H9 (cell line): ENCODE measurements around the gene GCC2. TPM values are rescaled to one million over a fixed set of nuclear protein-coding genes. Genes with fewer than 3 reads are reported as not detected.

ENCODE experiments used
- DNase-seq: peaks from one replicate; pipeline ENCODE4 v3.0.0-alpha.2; 2017
- H2AFZ ChIP-seq: one replicate; pipeline ENCODE4 v1.6.1; 2013; ENCODE audit warnings: mild to moderate bottlenecking, low read length, control low read depth, moderate library complexity
- H2AK5ac ChIP-seq: 2 replicates; pipeline ENCODE4 v1.6.1; 2013; ENCODE audit warnings: low read length, control low read depth, mixed read lengths; ENCODE audit not compliant: insufficient read length
- H2BK120ac ChIP-seq: one replicate; pipeline ENCODE4 v1.6.1; 2013; ENCODE audit warnings: low read depth, mild to moderate bottlenecking, low read length, control low read depth, inconsistent platforms; ENCODE audit not compliant: poor library complexity, severe bottlenecking
- H2BK12ac ChIP-seq: 2 replicates; pipeline ENCODE4 v1.6.1; 2013; ENCODE audit warnings: low read length, control low read depth, mixed read lengths, low read depth; ENCODE audit not compliant: insufficient read length
- H2BK15ac ChIP-seq: 2 replicates; pipeline ENCODE4 v1.6.1; 2013; ENCODE audit warnings: low read depth, low read length, control low read depth
- H2BK20ac ChIP-seq: one replicate; pipeline ENCODE4 v1.6.1; 2013; ENCODE audit warnings: low read depth, mild to moderate bottlenecking, low read length, control low read depth, inconsistent platforms; ENCODE audit not compliant: poor library complexity, severe bottlenecking
- H2BK5ac ChIP-seq: 2 replicates; pipeline ENCODE4 v1.6.1; 2013; ENCODE audit warnings: low read length, control low read depth, mixed read lengths; ENCODE audit not compliant: insufficient read length
- H3K14ac ChIP-seq: 2 replicates; pipeline ENCODE4 v1.6.1; 2013; ENCODE audit warnings: low read length, control low read depth; ENCODE audit not compliant: insufficient read depth
- H3K18ac ChIP-seq: 2 replicates; pipeline ENCODE4 v1.6.1; 2013; ENCODE audit warnings: low read depth, mild to moderate bottlenecking, mixed read lengths, low read length, control low read depth; ENCODE audit not compliant: insufficient read length
- H3K23ac ChIP-seq: 2 replicates; pipeline ENCODE4 v1.6.1; 2013; ENCODE audit warnings: low read length, control low read depth, mixed read lengths, low read depth; ENCODE audit not compliant: insufficient read length
- H3K23me2 ChIP-seq: 2 replicates; pipeline ENCODE4 v1.6.1; 2013; ENCODE audit warnings: low read depth, mild to moderate bottlenecking, mixed read lengths, low read length, control low read depth; ENCODE audit not compliant: insufficient read length, poor library complexity, severe bottlenecking
- H3K27ac ChIP-seq: 2 replicates; pipeline ENCODE4 v1.5.1; 2013; ENCODE audit warnings: low read length, control low read depth, mixed read lengths, low read depth; ENCODE audit not compliant: insufficient read length
- H3K27me3 ChIP-seq: 2 replicates; pipeline ENCODE4 v1.6.1; 2013; ENCODE audit warnings: low read length, control low read depth, inconsistent platforms; ENCODE audit not compliant: insufficient read depth
- H3K4ac ChIP-seq: 2 replicates; pipeline ENCODE4 v1.6.1; 2013; ENCODE audit warnings: low read depth, mild to moderate bottlenecking, control low read depth, inconsistent platforms, low read length, moderate library complexity
- H3K4me1 ChIP-seq: 2 replicates; pipeline ENCODE4 v1.6.1; 2013; ENCODE audit warnings: low read length, control low read depth, inconsistent platforms; ENCODE audit not compliant: insufficient read depth
- H3K4me2 ChIP-seq: 2 replicates; pipeline ENCODE4 v1.6.1; 2013; ENCODE audit warnings: low read length, control low read depth, mixed read lengths; ENCODE audit not compliant: insufficient read length, insufficient read depth
- H3K56ac ChIP-seq: 2 replicates; pipeline ENCODE4 v1.6.1; 2013; ENCODE audit warnings: low read depth, mild to moderate bottlenecking, mixed read lengths, low read length, control low read depth; ENCODE audit not compliant: insufficient read length
- H3K79me1 ChIP-seq: 2 replicates; pipeline ENCODE4 v1.6.1; 2013; ENCODE audit warnings: low read depth, mild to moderate bottlenecking, moderate library complexity, low read length, control low read depth, inconsistent platforms; ENCODE audit not compliant: insufficient read depth, poor library complexity, severe bottlenecking
- H3K79me2 ChIP-seq: 2 replicates; pipeline ENCODE4 v1.6.1; 2013; ENCODE audit warnings: low read length, control low read depth, inconsistent platforms; ENCODE audit not compliant: insufficient read depth
- H3K9ac ChIP-seq: 2 replicates; pipeline ENCODE4 v1.6.1; 2013; ENCODE audit warnings: low read length, control low read depth, mixed read lengths; ENCODE audit not compliant: insufficient read length; ENCODE audit errors: extremely low read depth
- H3K9me3 ChIP-seq: one replicate; pipeline ENCODE4 v1.6.1; 2013; ENCODE audit warnings: low read depth, low read length, inconsistent platforms; ENCODE audit not compliant: control insufficient read depth
- H3T11ph ChIP-seq: one replicate; pipeline ENCODE4 v1.6.1; 2013; ENCODE audit warnings: mild to moderate bottlenecking, low read length, control low read depth, inconsistent platforms
- H4K20me1 ChIP-seq: one replicate; pipeline ENCODE4 v1.6.1; 2013; ENCODE audit not compliant: control insufficient read depth, insufficient read length, insufficient read depth
- H4K5ac ChIP-seq: 2 replicates; pipeline ENCODE4 v1.6.1; 2013; ENCODE audit warnings: low read depth, mild to moderate bottlenecking, mixed read lengths, low read length, control low read depth; ENCODE audit not compliant: insufficient read length
- H4K8ac ChIP-seq: replicated peaks from 2 replicates; pipeline ENCODE4 v1.6.1; 2013; ENCODE audit warnings: low read length, control low read depth, mixed read lengths, low read depth; ENCODE audit not compliant: insufficient read length
- H4K91ac ChIP-seq: 2 replicates; pipeline ENCODE4 v1.6.1; 2013; ENCODE audit warnings: low read depth, mild to moderate bottlenecking, moderate library complexity, mixed read lengths, low read length, control low read depth; ENCODE audit not compliant: insufficient read length
- H3K27ac Mint-ChIP-seq, 3 experiments: 2 replicates in 2 of 3; 3 replicates in 1 of 3; pipeline ENCODE4 v1.8.0; 2020 to 2021; ENCODE audit warnings: mixed read lengths in 3 of 3, mild to moderate bottlenecking in 1 of 3, moderate library complexity in 1 of 3
- H3K27me3 Mint-ChIP-seq: 2 replicates; pipeline ENCODE4 v1.8.0; 2021; ENCODE audit warnings: low read depth, mild to moderate bottlenecking, moderate library complexity, mixed read lengths
- H3K36me3 Mint-ChIP-seq, 3 experiments: 2 replicates in 2 of 3; 3 replicates in 1 of 3; pipeline ENCODE4 v1.8.0; 2020 to 2021; ENCODE audit warnings: low read depth in 3 of 3, mixed read lengths in 3 of 3; ENCODE audit not compliant: insufficient read depth in 1 of 3
- H3K4me1 Mint-ChIP-seq, 2 experiments: 2 replicates each; pipeline ENCODE4 v1.8.0; 2020; ENCODE audit warnings: mixed read lengths in 2 of 2
- H3K4me3 Mint-ChIP-seq, 2 experiments: 2 replicates in 1 of 2; 3 replicates in 1 of 2; pipeline ENCODE4 v1.8.0; 2020 to 2021; ENCODE audit warnings: mild to moderate bottlenecking in 2 of 2, mixed read lengths in 2 of 2, moderate library complexity in 1 of 2
- H3K9me3 Mint-ChIP-seq, 2 experiments: 2 replicates in 1 of 2; 3 replicates in 1 of 2; pipeline ENCODE4 v1.8.0; 2020; ENCODE audit warnings: mild to moderate bottlenecking in 2 of 2, mixed read lengths in 2 of 2, moderate library complexity in 1 of 2
- CTCF ChIP-seq: fragments of 200-600 bp; sonication (generic); conservative IDR thresholded peaks from 3 replicates; pipeline ENCODE4 v1.8.0; 2021; ENCODE audit warnings: antibody characterized with exemption, mild to moderate bottlenecking
- WGBS: extraction: QIAGEN DNeasy Blood & Tissue Kit; methylation state at CpG from one replicate; pipeline ENCODE4 v1.1.7; 2013; ENCODE audit warnings: missing lambda C conversion rate, low lambda C conversion rate, mixed read lengths; ENCODE audit not compliant: insufficient read length; ENCODE audit errors: extremely low coverage; 5-methylcytosine and 5-hydroxymethylcytosine counted together
- total RNA-seq: library from RNA; stranded (reverse); gene quantifications from 2 replicates; pipeline ENCODE4 v1.2.1, GENCODE V29; 2021

Gene GCC2
- total RNA-seq, 1 experiment from 2014 or later = 53.3 TPM

GRCh38 chr2:108403494-108403893 lies 45.5 kb upstream of the GCC2 start:
- H2BK12ac ChIP-seq = no peak overlapping the region
- H3K9me3 ChIP-seq = peaks cover 28% of the 10 kb centered on the region
- H3K18ac ChIP-seq = no peak overlapping the region
- H3K27ac Mint-ChIP-seq = peak overlapping the region; percentile 56 to 75 (median 59); a peak in 4 of 7 replicates
- DNase-seq = peak; percentile 95
- H2BK120ac ChIP-seq = no peak overlapping the region
- H3K4ac ChIP-seq = no peak overlapping the region
- H2AFZ ChIP-seq = no peak overlapping the region
- no peak overlapping the region for H2BK20ac ChIP-seq
- H3K27me3 ChIP-seq = no peaks in the 10 kb centered on the region
- no peak overlapping the region for H3K9ac ChIP-seq
- no peak overlapping the region for H4K8ac ChIP-seq
- no peak overlapping the region for H4K5ac ChIP-seq
- no peak overlapping the region for H2BK5ac ChIP-seq
- H3K36me3 Mint-ChIP-seq = peaks cover 25 to 42% (median 39%) of the 10 kb centered on the region in 3 experiments
- peak overlapping the region; percentile 69 for H3K27ac ChIP-seq
- H3K23ac ChIP-seq = no peak overlapping the region
- H3K4me2 ChIP-seq = no peak overlapping the region
- no peak overlapping the region for H3T11ph ChIP-seq
- WGBS = no CpG with 5 or more reads among the region's 7 CpGs
- no peaks in the 10 kb centered on the region; the same call in 1 of the 2 replicates for H3K4me1 ChIP-seq
- no peak overlapping the region for H3K4me3 Mint-ChIP-seq
- H3K79me2 ChIP-seq = no peaks in the 10 kb centered on the region
- no peaks in the 10 kb centered on the region for H3K23me2 ChIP-seq
- H2AK5ac ChIP-seq = no peak overlapping the region
- peaks cover 2% of the 10 kb centered on the region; the same call in 1 of the 2 replicates for H3K27me3 Mint-ChIP-seq
- peaks cover 14 to 16% of the 10 kb centered on the region in 2 experiments for H3K4me1 Mint-ChIP-seq
- H2BK15ac ChIP-seq = no peak overlapping the region
- H3K14ac ChIP-seq = no peak overlapping the region
- no peak overlapping the region for H4K91ac ChIP-seq
- H4K20me1 ChIP-seq = no peaks in the 10 kb centered on the region
- H3K56ac ChIP-seq = no peak overlapping the region
- TF ChIP-seq CTCF = no peak
- H3K9me3 Mint-ChIP-seq = peaks cover 31 to 43% of the 10 kb centered on the region in 2 experiments
- H3K79me1 ChIP-seq = no peaks in the 10 kb centered on the region
